Stimulated activated CD8-positive, alpha-beta memory T cell treated with anti-CD3 and anti-CD28 coated beads, Interleukin-7, amount 100 ng/mL, for 1 hour (primary cell): Measurements from ENCODE around the gene RSPRY1.
"Not testable (repeated sequence)": the region's sequence is repeated elsewhere in the genome, so short reads cannot be mapped to it uniquely, and the experiment has no call there.

Experiments used
- DNase-seq, 2 donors: peaks; one replicate each; pipeline ENCODE4 v3.0.0-alpha.2; 2020; ENCODE audit warnings: low read depth in 2 of 2

RSPRY1 gene

DNA sequence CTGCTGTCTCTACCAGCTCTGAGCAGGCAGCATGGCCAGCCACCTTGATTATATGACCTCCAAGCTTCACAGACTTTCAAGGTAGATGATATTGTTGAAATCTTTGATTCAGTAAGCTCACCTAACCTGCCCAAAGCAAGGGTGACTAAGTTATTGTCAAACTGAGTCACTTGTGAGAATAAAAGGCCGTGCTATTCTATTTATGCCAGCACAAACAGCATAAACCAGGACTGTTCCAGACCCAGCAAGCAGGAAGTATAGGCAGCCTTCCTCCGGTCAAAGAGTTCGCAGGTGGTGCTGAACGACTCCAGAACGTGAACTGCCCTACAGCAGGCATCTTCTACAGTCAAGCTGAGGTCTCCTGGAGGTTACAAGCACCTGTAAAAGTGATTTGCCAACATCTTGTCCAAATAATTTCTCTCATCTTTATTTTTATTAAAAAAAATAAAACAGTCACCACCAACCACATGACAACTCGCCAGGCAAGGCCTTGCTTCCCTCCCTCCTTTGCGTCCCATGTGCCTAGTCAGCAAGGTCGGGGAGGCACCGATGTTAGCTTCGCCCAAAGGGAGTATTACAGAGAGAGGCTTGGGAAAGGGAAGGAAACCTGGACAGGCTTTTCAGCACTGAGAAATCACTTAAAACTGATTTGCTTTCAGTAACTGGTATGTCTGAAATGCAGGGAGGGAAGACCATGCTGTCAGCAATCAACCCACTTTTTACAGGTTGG, 69.7 kb downstream of the RSPRY1 start:
- no peak for DNase-seq

DNA sequence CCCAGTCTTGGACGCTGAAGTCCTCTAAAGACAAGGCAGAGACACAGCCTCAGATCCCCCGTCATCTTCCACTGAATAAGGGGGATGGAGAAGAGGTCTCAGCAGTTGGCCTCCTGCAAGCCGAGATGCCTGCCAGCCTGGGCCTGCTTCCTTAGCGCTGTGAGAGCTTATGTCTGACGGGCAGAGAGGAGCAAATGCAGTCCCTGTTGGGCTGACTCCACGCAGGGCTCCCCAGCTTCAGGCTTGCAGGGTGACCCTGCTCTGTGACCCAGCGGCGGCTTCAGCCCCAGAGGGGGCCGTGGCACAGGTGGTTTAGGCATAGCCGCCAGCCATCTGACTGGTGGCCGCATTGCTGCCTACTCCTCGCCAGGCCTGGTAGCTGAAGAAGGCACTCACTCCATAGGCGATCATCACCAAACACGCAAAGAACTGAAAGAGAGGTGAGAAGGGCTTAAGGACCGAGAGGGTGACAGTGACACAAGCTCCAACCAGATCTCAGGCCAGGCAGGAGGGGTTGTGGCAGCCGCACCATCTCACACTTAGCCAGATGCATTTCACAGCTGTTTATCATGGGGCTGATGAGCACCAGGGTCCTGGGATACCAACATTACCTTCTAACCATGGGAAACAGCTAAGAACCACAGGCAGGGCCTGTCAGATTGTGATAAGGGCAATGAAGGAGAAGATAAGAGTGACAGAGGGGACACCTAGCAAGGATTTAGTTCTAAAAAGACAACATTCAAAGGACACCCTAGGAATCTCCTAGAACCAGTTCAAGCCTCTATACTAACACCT, 70.7 kb downstream of the RSPRY1 start:
- DNase-seq, result no peak

DNA sequence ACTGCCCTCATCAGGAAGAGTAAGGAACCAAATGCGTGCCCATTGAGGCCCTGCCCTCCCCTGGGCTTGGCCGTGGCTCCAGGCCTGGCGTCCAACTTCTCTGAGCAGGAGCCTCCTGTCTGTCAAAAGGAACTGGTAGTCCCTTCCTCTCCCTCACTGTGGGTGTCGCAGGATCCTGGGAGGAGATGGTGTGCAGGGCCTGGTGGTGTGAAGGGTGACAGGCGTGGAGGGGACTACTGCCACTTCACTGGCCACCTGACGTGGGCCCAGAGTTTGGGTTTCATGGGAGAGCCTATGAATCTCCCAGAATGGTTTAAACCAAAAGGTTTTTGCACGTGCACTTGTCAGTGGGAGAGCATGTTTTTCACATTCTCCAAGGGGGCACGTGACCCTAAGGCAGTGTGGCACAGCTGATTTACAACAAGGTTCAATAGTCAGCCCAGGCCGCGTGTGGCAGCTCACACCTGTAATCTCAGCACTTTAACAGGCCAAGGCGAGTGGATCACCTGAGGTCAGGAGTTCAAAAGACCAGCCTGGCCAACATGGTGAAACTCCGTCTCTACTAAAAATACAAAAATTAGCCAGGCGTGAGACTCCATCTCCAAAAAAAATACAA, 71.4 kb downstream of the RSPRY1 start:
- no peak for DNase-seq

DNA sequence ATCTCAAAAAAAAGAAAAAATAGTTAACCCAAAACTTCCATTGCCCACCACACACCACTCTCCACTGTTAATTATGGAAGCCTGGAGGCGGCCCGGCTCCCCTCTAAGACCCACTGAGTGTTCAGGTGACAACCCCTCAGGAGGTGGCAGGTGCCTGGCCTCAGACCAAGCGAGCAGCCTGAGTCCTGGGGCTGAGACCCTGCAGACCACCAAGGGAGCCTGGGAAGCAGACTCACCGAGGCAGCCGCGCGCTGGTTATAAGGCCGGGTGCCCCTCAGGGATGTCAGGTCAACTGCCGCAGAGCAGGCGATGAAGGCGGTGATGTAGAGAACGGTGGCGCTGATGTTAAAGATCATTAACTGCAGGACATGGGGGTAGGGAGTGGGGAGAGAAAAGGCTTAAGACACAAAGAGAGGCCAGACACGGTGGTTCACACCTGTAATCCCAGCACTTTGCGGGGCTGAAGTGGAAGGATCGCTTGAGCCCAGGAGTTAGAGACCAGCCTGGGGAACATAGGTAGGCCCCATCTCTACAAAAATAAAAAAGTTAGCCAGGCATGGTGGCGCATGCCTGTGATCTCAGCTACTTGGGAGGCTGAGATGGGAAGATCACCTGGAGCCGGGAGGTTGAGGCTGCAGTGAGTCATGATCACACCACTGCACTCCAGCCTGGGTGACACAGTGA, 72.2 kb downstream of the RSPRY1 start:
- DNase-seq, result no peak

DNA sequence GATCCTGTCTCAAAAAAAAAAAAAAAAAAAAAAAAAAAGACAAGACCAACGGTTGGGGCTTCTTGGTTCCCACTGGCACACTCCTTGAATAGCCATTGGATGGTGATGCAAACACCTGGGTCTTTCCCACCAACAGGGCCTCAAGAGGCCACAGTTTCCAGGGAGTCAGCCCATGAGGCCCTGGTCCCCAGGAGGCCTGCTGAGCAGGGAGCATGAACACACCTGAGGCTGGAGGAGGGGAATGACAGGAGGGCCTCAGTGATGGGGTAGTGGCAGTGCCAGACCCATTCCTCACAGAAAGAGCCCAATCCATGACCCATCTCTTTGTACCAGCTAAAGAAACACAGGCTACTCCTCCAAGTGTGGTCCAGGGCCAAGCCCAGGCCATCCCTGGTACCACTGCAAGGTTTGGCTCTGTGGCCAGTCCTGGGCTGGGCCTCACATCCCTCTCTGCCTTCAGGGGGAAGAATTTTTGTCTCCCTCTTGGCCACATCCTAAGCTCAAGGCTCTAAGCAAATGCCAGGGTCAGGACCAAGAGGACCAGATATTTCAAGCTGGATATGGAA, 72.9 kb downstream of the RSPRY1 start:
- DNase-seq, result no peak

DNA sequence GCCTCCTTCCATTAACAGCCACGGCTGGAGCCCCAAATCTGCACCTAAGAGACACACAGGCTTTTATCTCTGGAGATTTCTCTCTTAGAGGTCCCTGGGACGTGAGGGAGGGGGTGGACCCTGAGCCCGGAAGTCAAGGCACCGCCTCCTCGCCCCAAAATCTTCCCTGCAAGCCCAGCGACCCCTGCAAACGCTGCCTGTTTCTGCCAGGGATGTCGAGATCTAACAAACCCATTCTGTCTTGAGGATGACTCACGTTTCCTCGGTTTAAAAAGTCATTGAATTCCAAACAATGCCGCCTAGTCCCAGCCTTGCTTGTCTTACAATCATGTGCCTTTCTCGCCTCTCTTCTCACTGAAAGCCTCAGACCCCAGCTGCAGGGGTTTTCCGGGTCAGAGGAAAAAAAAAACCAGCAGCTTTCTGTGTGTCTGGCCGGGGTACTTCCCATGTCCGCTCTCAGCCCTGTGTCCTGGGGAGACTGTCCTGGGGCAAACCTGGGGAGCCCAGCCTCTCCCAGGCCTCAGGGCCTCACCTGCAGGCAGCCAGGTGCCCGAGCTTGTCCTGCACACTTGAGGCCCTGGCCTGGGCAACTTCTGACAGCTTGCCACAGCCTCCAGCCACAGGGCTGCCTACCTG, 74.3 kb downstream of the RSPRY1 start:
- no peak for DNase-seq

DNA sequence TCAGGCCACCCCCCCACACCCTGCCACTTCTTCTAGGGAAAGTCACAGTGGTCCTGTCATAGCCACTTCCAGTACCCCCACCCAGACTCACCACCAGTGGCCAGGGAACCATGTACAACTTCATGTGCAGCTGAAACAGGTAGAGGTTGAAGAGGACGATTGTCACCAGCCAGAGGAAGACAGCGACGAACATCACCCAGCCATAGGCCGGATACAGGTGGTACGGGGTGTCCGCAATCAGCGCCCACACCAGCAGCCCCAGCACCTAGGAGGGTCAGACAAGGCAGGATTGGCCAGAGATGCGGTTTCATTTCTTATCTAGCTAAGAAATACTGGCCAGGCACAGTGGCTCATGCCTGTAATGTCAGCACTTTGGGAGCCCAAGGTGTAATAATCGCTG, 75.7 kb downstream of the RSPRY1 start:
- no peak for DNase-seq

DNA sequence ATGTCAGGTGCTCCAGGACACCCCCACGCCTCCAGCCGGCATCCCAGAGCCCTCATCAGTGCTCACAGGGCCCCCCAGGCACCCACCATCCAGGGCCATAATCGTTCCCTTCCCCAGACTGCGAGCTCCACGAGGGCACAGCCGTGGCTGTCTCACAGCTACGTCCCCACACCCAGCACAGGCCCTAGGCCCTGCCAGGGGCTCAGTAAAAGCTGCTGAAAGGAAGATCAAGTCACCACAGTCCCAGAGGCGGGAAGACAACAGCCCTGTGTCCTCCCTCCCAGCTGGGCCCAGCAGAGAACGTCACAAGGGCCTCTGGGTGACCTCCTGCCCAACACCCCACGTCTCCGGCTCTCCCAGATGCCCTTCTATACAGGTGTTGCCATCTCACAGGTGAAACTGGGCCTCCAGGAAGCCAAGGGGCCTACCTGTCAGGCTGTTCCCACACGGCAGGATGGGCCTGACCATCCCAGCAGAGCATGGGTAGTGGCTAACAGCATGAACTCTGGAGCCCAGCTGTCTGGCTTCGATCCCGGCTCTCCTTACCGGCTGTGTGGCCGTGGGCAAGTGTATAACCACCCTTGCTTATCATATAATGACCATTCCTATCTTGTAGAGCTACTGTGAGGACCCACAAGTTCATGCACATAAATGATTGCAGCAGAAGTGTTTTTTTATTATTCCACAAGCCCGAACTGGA, 76.9 kb downstream of the RSPRY1 start:
- no peak for DNase-seq

DNA sequence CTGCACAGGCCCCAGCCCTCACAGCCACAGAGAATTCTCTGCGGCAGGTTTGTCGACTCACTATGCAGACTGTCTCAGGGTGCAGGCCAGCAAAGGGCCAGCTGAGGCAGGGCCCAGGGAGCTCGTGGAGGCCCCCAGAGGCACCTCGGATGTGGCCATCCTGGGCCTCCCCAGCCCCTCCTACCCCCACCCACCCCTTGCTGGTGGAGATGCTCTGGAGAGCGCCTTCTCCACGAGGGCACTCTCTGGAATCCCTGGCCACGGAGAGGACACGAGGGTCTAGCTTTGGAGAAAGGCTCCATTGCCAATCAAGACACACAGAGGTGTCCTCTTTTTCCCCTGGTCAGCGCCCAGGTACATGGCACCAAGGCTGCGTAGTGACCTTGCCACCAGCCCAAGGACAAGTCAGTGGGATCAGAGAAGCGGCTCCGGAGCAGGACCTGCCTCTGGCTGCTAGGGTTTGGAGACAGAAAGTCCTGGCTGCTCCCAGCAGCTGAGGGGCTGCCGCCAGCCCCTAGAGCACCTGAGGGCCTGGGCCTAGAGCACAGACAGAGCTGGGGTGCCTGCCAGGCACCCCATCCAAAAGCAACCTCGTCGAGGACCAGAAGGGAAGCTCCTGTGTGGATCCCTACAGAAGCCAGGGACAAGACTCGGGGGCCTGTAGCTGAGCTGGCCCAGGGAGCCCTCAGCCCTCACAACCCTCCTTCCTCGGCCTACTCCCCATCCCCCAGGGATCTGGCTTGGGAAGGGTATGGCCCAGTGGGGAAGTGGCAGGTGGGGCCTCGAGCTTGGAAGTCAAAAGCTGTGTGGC, 77.6 kb downstream of the RSPRY1 start:
- no peak for DNase-seq

DNA sequence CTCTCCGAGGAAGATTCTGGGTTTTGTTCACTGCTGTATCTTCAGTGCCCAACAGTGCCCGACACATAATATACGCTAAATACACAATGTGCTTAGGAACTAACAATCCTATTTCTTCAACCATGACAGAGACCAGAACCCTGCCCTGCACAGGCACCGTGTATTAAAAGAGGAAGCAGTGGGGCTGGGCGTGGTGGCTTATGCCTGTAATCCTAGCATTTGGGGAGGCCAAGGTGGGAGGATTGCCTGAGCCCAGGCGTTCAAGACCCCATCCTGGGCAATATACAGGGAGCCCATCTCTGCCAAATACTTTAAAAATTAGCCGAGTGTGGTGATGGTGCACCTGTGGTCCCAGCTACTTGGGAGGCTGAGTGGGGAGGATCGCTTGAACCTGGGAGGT, 78.3 kb downstream of the RSPRY1 start:
- DNase-seq, result no peak

DNA sequence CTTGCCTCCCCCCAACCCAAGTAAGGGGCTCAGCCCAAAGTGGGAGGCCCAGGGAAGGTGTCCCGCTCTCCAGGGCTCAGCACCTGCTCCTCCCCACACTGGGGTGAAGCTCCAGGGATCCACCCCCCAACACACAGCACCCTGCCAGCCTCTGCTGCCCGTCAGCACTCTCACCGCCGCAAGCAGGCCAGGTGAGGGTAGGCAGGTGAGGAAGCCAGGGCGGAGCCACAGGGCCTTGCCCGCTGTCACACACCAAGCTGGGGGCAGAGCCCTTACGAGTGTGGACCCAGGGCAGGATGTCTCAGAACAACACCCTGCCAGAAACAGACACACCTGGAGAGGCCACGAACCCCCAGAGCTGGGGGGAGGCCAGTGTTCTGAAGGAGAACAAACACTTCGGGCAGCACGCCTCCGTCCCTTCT, 78.8 kb downstream of the RSPRY1 start:
- no peak for DNase-seq

DNA sequence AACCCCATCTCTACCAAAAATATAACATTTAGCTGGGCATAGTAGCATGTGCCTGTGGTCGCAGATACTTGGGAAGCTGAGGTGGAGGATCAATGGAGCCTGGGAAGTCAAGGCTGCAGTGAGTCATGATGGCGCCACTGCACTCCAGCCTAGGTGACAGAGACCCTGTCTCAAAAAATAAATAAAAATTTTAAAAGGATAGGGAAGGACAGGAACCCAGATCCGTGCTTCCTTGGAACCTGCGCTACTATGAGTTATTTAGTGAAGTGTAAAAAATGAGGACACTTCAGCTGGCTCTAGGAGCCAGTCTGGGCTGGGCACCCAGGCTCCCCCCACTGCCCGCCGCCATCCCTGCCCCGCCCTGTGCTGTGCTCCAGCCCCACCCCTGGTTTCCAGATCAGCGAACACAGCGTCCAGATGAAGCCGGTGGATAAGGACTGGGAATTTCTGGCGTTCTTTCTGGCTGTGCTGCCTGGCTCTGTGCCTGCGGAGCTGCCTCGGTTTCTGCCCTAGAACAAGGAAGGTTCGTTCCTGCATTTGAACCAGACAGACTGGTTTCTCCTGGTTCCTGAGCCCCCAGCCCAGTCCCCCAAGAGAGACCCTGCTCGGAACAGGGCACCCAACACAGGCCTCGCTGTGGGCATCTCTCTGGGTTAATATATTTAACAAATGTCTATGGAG, 79.9 kb downstream of the RSPRY1 start:
- DNase-seq, result no peak

DNA sequence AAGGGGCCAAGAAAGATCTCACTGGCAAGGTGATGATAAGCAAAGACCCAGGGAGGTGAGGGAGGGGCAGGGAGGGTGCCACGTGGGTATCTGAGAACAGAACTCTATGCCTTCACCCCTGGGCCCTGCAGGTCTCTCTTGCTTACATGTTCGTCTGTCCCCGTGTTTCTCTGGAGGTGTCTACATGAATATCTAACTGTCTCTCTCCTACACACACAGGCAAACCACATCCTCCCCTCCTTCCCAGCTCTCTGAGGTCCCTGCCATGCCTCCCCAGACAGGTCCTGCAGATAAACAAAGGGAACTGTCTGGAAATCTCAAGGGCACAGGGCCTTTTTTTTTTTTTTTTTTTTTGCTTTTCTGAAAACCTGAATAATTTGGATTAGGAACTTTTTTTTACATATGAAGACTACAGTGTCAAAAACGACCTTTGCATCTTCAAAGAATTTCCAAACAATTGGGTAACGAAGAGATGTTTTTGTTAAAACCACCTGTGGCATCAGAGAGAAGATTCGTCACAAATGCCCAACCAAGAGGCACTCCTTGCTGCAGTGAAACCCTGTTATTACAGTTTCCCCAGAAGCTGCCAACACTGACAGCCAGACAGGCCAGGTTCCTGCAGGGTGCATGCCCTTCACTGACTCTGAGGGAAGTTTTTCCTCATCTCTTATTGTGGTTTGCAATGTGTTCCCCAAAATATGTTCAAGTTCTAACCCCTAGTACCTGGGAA, 80.6 kb downstream of the RSPRY1 start:
- no peak for DNase-seq

DNA sequence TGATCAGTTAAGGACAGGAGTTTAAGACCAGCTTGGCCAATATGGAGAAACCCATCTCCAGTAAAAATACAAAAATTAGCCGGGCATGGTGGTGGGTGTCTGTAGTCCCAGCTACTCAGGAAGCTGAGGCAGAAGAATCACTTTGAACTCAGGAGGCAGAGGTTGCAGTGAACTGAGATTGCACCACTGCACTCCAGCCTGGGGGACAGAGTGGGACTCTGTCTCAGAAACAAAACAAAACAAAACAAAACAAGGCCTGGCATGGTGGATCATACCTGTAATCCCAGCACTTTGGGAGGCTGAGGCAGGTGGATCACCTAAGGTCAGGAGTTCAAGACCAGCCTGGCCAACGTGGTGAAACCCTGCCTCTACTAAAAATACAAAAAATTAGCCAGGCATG, 81.2 kb downstream of the RSPRY1 start:
- not testable (repeated sequence) for DNase-seq

DNA sequence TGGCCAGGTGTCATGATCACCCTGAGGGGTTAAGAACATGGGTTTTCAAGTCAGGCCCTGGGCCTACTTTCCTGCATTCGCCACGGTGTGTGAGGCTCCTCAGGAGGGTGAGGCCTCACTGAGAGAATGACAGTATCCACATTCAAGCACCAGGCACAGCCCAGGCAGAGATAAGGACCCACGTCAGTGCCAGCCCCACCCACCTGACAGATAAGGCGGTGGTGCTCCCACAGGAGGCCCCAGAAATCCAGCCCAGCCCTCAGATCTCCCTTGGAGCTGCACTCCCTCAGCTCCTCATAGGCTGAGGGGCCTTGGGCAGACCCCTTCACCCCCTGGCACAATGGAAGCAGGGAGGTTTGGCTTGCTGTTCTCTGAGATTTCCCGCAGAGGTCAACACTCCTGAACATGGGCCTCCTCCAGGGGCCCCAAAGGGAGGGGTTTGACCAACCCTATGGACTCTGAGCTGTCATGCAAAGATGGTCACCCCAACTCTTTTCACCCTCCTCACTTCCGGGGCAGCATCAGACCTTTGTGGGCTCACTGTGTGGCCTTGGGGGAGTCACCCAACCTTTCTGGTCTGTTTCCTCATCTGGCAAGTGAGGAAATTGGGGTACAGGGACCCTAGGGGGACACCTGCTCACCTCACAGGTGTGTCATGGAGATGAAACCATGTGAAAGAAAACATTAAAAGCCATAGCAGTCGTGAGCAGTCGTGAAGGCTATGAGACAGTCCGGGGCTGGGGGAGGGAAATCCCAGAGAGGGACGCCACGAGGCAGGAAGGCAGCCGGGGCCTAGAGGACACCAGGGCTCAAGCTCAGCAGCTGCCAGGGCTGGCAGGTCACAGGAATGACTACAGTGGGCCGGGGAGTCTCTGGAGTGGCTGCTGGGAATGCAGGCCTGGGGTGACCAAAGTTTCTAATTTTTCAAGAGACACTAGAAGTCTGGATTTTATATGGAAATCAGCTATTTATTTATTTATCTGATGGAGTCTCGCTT, 83.0 kb downstream of the RSPRY1 start:
- DNase-seq, result no peak

DNA sequence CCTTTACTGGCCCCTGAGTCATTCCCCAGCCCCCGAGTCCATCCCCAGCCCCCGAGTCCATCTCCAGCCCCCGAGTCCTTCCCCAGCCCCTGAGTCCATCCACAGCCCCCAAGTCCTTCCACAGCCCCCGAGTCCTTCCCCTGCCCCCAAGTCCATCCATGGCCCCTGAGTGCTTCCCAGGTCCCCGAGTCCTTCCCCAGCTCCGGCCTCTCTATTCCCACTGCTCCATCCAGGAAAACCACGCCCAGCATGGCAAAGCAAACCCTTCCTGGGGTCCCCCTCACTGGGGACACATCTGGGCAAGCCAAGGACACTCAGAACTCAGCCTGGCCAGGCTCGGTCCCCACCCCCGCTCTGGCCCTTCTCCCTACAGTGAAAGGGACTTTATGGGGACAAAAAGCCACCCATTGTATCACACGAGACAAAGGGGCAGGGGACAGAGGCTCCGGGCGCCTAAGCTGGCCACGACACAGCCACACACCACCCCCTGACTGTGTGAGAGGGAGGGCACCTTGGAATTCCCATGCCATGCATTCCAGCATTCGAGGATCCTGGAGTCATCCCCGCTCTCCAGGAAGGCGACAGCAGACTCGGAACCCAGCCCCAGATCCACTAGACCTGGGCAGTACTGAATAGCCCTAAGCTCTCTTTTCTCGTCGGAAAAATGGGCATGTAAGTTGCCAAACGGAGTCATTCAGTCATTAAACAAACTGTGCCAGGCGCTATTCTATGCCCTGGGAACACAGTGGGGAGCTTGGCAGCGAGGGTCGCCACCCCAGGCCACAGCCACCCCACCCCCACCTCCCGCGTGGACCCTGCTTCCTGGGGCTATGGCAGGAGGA, 84.3 kb downstream of the RSPRY1 start:
- DNase-seq, result no peak

DNA sequence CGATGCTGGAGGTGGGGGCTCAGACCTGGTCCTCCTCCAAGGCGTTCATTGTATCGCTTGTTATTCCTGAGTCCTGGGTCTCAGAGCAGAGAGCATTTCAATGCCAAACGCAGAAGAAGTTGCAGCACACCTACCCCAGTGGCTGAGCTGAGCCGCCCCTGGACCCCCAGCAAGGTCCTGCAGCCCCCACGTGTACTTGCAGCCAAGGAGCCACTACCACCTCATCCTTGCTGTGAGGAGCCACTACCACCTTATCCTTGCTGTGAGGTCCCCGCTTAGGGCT, 84.9 kb downstream of the RSPRY1 start:
- DNase-seq, result no peak
